HL-60 (cell line): ENCODE results near the gene MOB2.

Experiments
- DNase-seq, 2 experiments: peaks; one replicate each; pipeline ENCODE4 v3.0.0-alpha.2; 2010 to 2020; ENCODE audit warnings: low read depth in 1 of 2, low spot score in 1 of 2
- H3K27ac ChIP-seq: fragments of 250-450 bp; sonication (Bioruptor Pico); replicated peaks from 2 replicates; pipeline ENCODE4 v1.5.1; 2020; ENCODE audit warnings: mild to moderate bottlenecking, moderate library complexity
- H3K27me3 ChIP-seq: fragments of 250-450 bp; sonication (Bioruptor Pico); 2 replicates; pipeline ENCODE4 v1.5.1; 2021; ENCODE audit warnings: mild to moderate bottlenecking, moderate library complexity; ENCODE audit not compliant: insufficient read depth, poor library complexity, severe bottlenecking
- H3K4me3 ChIP-seq: replicated peaks from 2 replicates; pipeline ENCODE4 v1.5.1; 2011; ENCODE audit warnings: mild to moderate bottlenecking, control low read depth, low read length; ENCODE audit not compliant: insufficient read depth
- GABPA ChIP-seq: IDR thresholded peaks from 2 replicates; pipeline ENCODE4 v1.6.1; 2012; ENCODE audit warnings: low read depth
- POLR2AphosphoS5 ChIP-seq: IDR thresholded peaks from 2 replicates; pipeline ENCODE4 v1.6.1; 2012; ENCODE audit warnings: low read depth
- SPI1 ChIP-seq: IDR thresholded peaks from 2 replicates; pipeline ENCODE4 v1.6.1; 2012; ENCODE audit warnings: low read depth, mild to moderate bottlenecking, borderline replicate concordance
- TF ChIP-seq, protein P1 (sequence below): IDR thresholded peaks from one replicate; pipeline ENCODE4 v1.5.1; 2011; ENCODE audit warnings: low read length, control low read depth, inconsistent platforms; ENCODE audit not compliant: insufficient read depth
- TF ChIP-seq, protein P2 (sequence below): IDR thresholded peaks from 2 replicates; pipeline ENCODE4 v1.6.1; 2012; ENCODE audit warnings: low read depth; ENCODE audit not compliant: insufficient replicate concordance

MOB2 gene

DNA sequence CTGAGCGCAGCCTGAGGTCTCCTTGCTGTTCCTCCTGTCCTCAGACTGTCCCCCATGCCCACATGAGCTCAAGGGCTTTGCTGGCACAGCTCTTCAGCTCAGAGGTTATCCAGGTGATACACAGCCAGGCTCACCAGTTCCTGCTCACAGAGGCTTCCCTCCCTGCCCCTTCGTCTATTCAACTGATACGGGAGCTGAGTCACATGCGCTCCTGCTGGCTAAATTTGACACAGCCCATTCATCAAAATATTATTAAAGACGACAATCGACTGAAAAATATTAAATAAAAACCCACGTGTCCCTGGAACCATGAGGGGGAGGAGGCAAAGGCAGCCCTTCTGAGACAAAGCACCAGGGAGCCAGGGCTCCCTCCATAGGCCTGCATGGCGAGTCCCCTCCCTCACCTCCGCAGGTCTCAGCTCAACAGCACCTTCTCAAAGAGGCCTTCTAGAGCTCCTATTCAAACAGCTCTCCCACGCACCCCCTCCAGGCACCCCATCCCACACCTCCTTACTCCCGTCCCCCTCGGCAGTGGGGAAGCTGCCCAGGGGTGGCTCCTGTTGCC is 45.0 kb upstream of the MOB2 start:
- Histone ChIP-seq H3K27me3 (no peaks in the 10 kb centered on the region), H3K27ac (no peak overlapping the region), H3K4me3 (no peak overlapping the region)
- no peak for TF ChIP-seq SPI1
- DNase-seq = no peak

GRCh38 chr11:1530686-1531448 is 44.3 kb upstream of the MOB2 start:
- no peak overlapping the region for H3K4me3 ChIP-seq

DNA sequence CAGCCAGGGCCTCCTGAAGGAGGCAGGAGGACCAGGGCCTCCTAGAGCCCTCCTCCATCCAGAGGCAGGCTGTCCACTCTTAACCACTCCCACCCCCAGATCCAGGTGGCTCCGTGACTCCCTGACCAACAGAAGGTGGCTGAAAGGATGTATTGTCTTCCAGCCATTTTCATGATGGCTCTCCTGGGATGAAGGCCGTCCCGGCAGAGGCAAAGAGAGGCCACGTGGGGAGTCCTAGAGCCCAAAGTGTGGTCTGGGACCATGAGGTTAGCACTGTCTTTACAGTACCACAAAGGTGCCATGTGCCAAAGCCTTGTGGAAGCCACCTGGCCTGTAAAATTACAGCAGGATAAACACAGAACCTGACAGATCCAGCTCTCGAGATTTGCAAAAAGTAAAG is 43.2 kb upstream of the MOB2 start:
- Histone ChIP-seq H3K4me3 (no peak overlapping the region), H3K27ac (no peak overlapping the region), H3K27me3 (no peaks in the 10 kb centered on the region)
- TF ChIP-seq, protein P1, sequence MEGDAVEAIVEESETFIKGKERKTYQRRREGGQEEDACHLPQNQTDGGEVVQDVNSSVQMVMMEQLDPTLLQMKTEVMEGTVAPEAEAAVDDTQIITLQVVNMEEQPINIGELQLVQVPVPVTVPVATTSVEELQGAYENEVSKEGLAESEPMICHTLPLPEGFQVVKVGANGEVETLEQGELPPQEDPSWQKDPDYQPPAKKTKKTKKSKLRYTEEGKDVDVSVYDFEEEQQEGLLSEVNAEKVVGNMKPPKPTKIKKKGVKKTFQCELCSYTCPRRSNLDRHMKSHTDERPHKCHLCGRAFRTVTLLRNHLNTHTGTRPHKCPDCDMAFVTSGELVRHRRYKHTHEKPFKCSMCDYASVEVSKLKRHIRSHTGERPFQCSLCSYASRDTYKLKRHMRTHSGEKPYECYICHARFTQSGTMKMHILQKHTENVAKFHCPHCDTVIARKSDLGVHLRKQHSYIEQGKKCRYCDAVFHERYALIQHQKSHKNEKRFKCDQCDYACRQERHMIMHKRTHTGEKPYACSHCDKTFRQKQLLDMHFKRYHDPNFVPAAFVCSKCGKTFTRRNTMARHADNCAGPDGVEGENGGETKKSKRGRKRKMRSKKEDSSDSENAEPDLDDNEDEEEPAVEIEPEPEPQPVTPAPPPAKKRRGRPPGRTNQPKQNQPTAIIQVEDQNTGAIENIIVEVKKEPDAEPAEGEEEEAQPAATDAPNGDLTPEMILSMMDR = no peak
- TF ChIP-seq, protein P2, sequence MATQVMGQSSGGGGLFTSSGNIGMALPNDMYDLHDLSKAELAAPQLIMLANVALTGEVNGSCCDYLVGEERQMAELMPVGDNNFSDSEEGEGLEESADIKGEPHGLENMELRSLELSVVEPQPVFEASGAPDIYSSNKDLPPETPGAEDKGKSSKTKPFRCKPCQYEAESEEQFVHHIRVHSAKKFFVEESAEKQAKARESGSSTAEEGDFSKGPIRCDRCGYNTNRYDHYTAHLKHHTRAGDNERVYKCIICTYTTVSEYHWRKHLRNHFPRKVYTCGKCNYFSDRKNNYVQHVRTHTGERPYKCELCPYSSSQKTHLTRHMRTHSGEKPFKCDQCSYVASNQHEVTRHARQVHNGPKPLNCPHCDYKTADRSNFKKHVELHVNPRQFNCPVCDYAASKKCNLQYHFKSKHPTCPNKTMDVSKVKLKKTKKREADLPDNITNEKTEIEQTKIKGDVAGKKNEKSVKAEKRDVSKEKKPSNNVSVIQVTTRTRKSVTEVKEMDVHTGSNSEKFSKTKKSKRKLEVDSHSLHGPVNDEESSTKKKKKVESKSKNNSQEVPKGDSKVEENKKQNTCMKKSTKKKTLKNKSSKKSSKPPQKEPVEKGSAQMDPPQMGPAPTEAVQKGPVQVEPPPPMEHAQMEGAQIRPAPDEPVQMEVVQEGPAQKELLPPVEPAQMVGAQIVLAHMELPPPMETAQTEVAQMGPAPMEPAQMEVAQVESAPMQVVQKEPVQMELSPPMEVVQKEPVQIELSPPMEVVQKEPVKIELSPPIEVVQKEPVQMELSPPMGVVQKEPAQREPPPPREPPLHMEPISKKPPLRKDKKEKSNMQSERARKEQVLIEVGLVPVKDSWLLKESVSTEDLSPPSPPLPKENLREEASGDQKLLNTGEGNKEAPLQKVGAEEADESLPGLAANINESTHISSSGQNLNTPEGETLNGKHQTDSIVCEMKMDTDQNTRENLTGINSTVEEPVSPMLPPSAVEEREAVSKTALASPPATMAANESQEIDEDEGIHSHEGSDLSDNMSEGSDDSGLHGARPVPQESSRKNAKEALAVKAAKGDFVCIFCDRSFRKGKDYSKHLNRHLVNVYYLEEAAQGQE = no peak
- TF ChIP-seq SPI1 (no peak), POLR2AphosphoS5 (no peak), GABPA (no peak)
- DNase-seq = no peak

More at GRCh38 chr11:1530686-1531448, 44.3 kb upstream of the MOB2 start:
- TF ChIP-seq, protein P1 = no peak
- TF ChIP-seq POLR2AphosphoS5 (no peak), SPI1 (no peak), GABPA (no peak)
- TF ChIP-seq, protein P2 = no peak
- no peak for DNase-seq
- no peak overlapping the region for H3K27ac ChIP-seq
- no peaks in the 10 kb centered on the region for H3K27me3 ChIP-seq

DNA sequence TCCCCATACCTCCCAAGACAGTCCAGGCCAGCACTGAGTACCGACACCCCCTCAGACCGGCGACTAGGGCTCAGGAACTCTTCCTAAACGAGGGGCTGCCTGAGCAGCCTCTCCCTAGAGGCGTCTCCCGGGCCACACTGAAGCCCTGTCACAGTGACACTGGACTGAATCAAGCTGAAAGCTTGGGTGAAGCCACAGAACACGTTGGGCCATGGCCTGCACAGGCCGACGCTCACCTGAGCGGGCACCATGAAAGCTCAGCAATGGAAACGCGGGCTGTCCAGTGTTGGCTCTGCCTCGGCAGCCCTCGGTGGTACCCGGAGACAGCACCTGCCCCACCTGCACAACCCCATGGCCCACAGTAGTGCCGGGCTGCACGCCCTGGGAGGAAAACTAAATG is 42.7 kb upstream of the MOB2 start:
- H3K27ac ChIP-seq = no peak overlapping the region

More for the DNA sequence above, 42.7 kb upstream of the MOB2 start:
- DNase-seq = no peak
- TF ChIP-seq, protein P1 = no peak
- TF ChIP-seq, protein P2 = no peak
- no peak for TF ChIP-seq SPI1
- no peak for TF ChIP-seq POLR2AphosphoS5
- no peak for TF ChIP-seq GABPA
- H3K27me3 ChIP-seq = no peaks in the 10 kb centered on the region
- H3K4me3 ChIP-seq = no peak overlapping the region
